SK-N-SH (cell line): ENCODE measurements around the gene SLC13A2. TPM values are rescaled to one million over a fixed set of nuclear protein-coding genes. Genes with fewer than 3 reads are reported as not detected.

Experiments used
- CTCF ChIA-PET: fragments of 300-600, 350-600 bp; formaldehyde crosslinking; extraction: SDS; loops from one replicate; lab custom pipeline; 2021; lab: Yijun Ruan, JAX
- POLR2A ChIA-PET: fragments of 350-600 bp; sonication (Branson Sonifier 250); formaldehyde crosslinking; extraction: SDS; loops from one replicate; lab custom pipeline; 2020; ENCODE audit warnings: antibody characterized with exemption, inconsistent platforms; lab: Yijun Ruan, JAX
- DNase-seq: peaks from one replicate; pipeline ENCODE4 v3.0.0; 2012
- H2AFZ ChIP-seq: fragments of 200-600 bp; sonication (generic); 2 replicates; pipeline ENCODE4 v1.8.1; 2016; ENCODE audit warnings: antibody characterized with exemption, mild to moderate bottlenecking, low read depth
- H3F3A ChIP-seq: fragments of 200-600 bp; sonication (generic); replicated peaks from 2 replicates; pipeline ENCODE3; 2016; ENCODE audit warnings: antibody characterized with exemption, mild to moderate bottlenecking; ENCODE audit not compliant: insufficient read depth
- H3K27ac ChIP-seq, 2 experiments: fragments of 200-500 bp in 1 of 2; fragments of 200-600 bp in 1 of 2; sonication (Bioruptor generic) in 1 of 2; sonication (generic), shearing (Covaris generic) in 1 of 2; 2 replicates each; pipeline versions ENCODE4 v1.5.1 to v1.6.1; 2014 to 2016; ENCODE audit warnings: low read depth in 2 of 2, inconsistent platforms in 1 of 2, low read length in 1 of 2, mild to moderate bottlenecking in 1 of 2, mixed read lengths in 1 of 2
- H3K27me3 ChIP-seq: fragments of 200-600 bp; sonication (generic), shearing (Covaris generic); 2 replicates; pipeline ENCODE4 v1.6.1; 2016; ENCODE audit warnings: mixed run types; ENCODE audit not compliant: insufficient read depth
- H3K36me3 ChIP-seq, 2 experiments: fragments of 200-500 bp in 1 of 2; fragments of 200-600 bp in 1 of 2; sonication (Bioruptor generic) in 1 of 2; sonication (generic) in 1 of 2; replicated peaks in 1 of 2; 2 replicates each; pipeline versions ENCODE3 to v1.5.1; 2014 to 2016; ENCODE audit warnings: low read length in 1 of 2, mild to moderate bottlenecking in 1 of 2; ENCODE audit not compliant: insufficient read depth in 2 of 2, control insufficient read depth in 1 of 2
- H3K4me1 ChIP-seq, 2 experiments: fragments of 200-500 bp in 1 of 2; fragments of 200-600 bp in 1 of 2; sonication (Bioruptor generic) in 1 of 2; sonication (generic), shearing (Covaris generic) in 1 of 2; 2 replicates each; pipeline versions ENCODE4 v1.5.1 to v1.6.1; 2014 to 2016; ENCODE audit warnings: low read depth in 1 of 2, low read length in 1 of 2, mixed run types in 1 of 2; ENCODE audit not compliant: insufficient read depth in 2 of 2, control insufficient read depth in 1 of 2
- H3K4me2 ChIP-seq: fragments of 200-600 bp; sonication (generic), shearing (Covaris generic); 2 replicates; pipeline ENCODE4 v1.6.1; 2017; ENCODE audit warnings: mixed run types
- H3K4me3 ChIP-seq, 2 experiments: fragments of 200-500 bp in 1 of 2; fragments of 200-600 bp in 1 of 2; sonication (Bioruptor generic) in 1 of 2; sonication (generic), shearing (Covaris generic) in 1 of 2; 2 replicates each; pipeline versions ENCODE4 v1.5.1 to v1.8.1; 2014 to 2016; ENCODE audit warnings: low read depth in 2 of 2, inconsistent platforms in 1 of 2, low read length in 1 of 2, mild to moderate bottlenecking in 1 of 2, mixed read lengths in 1 of 2, moderate library complexity in 1 of 2
- H3K79me2 ChIP-seq: fragments of 200-600 bp; sonication (generic); 2 replicates; pipeline ENCODE4 v1.8.1; 2017; ENCODE audit warnings: mild to moderate bottlenecking; ENCODE audit not compliant: insufficient read depth
- H3K9ac ChIP-seq: fragments of 200-600 bp; sonication (generic); 2 replicates; pipeline ENCODE4 v1.6.1; 2017; ENCODE audit warnings: mixed run types
- H3K9me2 ChIP-seq: fragments of 200-600 bp; sonication (generic); 2 replicates; pipeline ENCODE4 v1.6.1; 2017; ENCODE audit warnings: mixed run types
- H3K9me3 ChIP-seq: fragments of 200-600 bp; sonication (generic); 2 replicates; pipeline ENCODE4 v1.6.1; 2017; ENCODE audit warnings: mixed run types, mild to moderate bottlenecking, moderate library complexity
- H4K20me1 ChIP-seq: fragments of 200-600 bp; sonication (generic); 2 replicates; pipeline ENCODE4 v1.6.1; 2017; ENCODE audit warnings: mild to moderate bottlenecking, mixed run types; ENCODE audit not compliant: insufficient read depth
- CHD2 ChIP-seq: fragments of 150-350 bp; IDR thresholded peaks from 2 replicates; pipeline ENCODE4 v1.6.1; 2018; ENCODE audit warnings: low read length; ENCODE audit not compliant: partially characterized antibody
- ELF1 ChIP-seq: IDR thresholded peaks from 2 replicates; pipeline ENCODE4 v1.4.0; 2012
- EZH2phosphoT487 ChIP-seq: fragments of 200-600 bp; sonication (generic); IDR thresholded peaks from 2 replicates; pipeline ENCODE4 v1.6.1; 2017; ENCODE audit warnings: low read depth, mixed run types, mild to moderate bottlenecking, antibody characterized with exemption, moderate library complexity, borderline replicate concordance
- FOSL2 ChIP-seq: IDR thresholded peaks from 2 replicates; pipeline ENCODE4 v1.4.0; 2012; ENCODE audit warnings: low read depth, mild to moderate bottlenecking, moderate library complexity, borderline replicate concordance
- FOXJ3 ChIP-seq: sonication (generic); formaldehyde crosslinking; IDR thresholded peaks from 2 replicates; pipeline ENCODE4 v1.5.1; 2020; ENCODE audit warnings: mild to moderate bottlenecking, missing genetic modification reagents
- FOXM1 ChIP-seq: IDR thresholded peaks from 2 replicates; pipeline ENCODE4 v1.4.0; 2012; ENCODE audit warnings: low read depth, mild to moderate bottlenecking
- GABPA ChIP-seq: IDR thresholded peaks from 2 replicates; pipeline ENCODE4 v1.4.0; 2012; ENCODE audit warnings: low read depth, mild to moderate bottlenecking
- GATA2 ChIP-seq: sonication (generic); formaldehyde crosslinking; IDR thresholded peaks from 2 replicates; pipeline ENCODE4 v1.5.0; 2020; ENCODE audit warnings: mild to moderate bottlenecking, missing genetic modification reagents
- MEF2A ChIP-seq: IDR thresholded peaks from 2 replicates; pipeline ENCODE4 v1.4.0; 2012; ENCODE audit warnings: low read depth, borderline replicate concordance
- NRF1 ChIP-seq: IDR thresholded peaks from 2 replicates; pipeline ENCODE4 v1.6.1; 2012; ENCODE audit warnings: low read depth, mild to moderate bottlenecking, low read length
- POLR2AphosphoS5 ChIP-seq: IDR thresholded peaks from 2 replicates; pipeline ENCODE4 v1.6.1; 2012; ENCODE audit warnings: low read depth, low read length
- RAD21 ChIP-seq: IDR thresholded peaks from 2 replicates; pipeline ENCODE4 v1.6.1; 2012; ENCODE audit warnings: mild to moderate bottlenecking, low read length
- RFX5 ChIP-seq: IDR thresholded peaks from 2 replicates; pipeline ENCODE4 v1.6.1; 2012; ENCODE audit warnings: mild to moderate bottlenecking, improper control_type of control experiment, low read length
- TEAD4 ChIP-seq: IDR thresholded peaks from 2 replicates; pipeline ENCODE4 v1.4.0; 2012; ENCODE audit warnings: mild to moderate bottlenecking, borderline replicate concordance; ENCODE audit not compliant: insufficient read depth
- YY1 ChIP-seq: IDR thresholded peaks from 2 replicates; pipeline ENCODE4 v1.4.0; 2012; ENCODE audit warnings: low read depth, mild to moderate bottlenecking
- WGBS: methylation state at CpG from one replicate; pipeline ENCODE4 v1.1.6; 2017; ENCODE audit warnings: low lambda C conversion rate; 5-methylcytosine and 5-hydroxymethylcytosine counted together
- polyA plus RNA-seq, 3 experiments: library from polyadenylated mRNA; depleted of rRNA; stranded (reverse); fragments of >200 nt; gene quantifications; 2 replicates each; pipeline ENCODE4 v1.2.3, GENCODE V29; 2012
- TF ChIP-seq, protein P1 (sequence below): IDR thresholded peaks from 2 replicates; pipeline ENCODE4 v1.4.0; 2012; ENCODE audit warnings: low read depth
- TF ChIP-seq, protein P2 (sequence below): fragments of 150-350 bp; IDR thresholded peaks from 2 replicates; pipeline ENCODE4 v1.6.1; 2016; ENCODE audit warnings: mild to moderate bottlenecking, low read depth, low read length
- TF ChIP-seq, protein P3 (sequence below): fragments of 200-600 bp; sonication (generic); IDR thresholded peaks from 2 replicates; pipeline ENCODE4 v1.6.1; 2017; ENCODE audit warnings: antibody characterized with exemption, mild to moderate bottlenecking, moderate library complexity
- TF ChIP-seq, protein P4 (sequence below): IDR thresholded peaks from 2 replicates; pipeline ENCODE4 v1.4.0; 2012; ENCODE audit warnings: low read depth, borderline replicate concordance

Gene SLC13A2
- polyA plus RNA-seq, 1 of the 3 experiments (the other 2 are of a cell fraction), result not detected

DNA sequence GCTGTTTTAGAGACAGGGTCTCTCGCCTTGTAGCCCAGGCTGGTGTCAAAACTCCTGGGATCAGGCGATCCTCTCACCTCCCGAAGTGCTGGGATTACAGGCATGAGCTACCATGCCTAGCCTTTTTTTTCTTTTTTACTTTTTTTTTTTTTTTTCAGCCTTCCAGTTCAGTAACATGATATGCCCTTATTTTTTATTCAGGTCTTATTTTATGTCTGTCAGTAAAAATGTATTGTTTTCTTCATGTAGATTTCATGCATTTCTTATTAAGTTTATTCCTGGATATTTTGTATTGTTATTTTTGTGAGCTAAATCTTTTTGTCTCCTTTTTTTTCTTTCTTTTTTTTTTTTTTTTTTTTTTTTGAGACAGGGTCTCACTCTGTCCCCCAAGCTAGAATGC is 30.0 kb downstream of the SLC13A2 start:
- no peak overlapping the region for H3K9ac ChIP-seq
- no peak for DNase-seq
- H3K27ac ChIP-seq, result no peak overlapping the region
- no peaks in the 10 kb centered on the region for H3K36me3 ChIP-seq
- H3K27me3 ChIP-seq, result peaks cover 11% of the 10 kb centered on the region; the same call in 1 of the 2 replicates
- WGBS, result 56% methylated on average over 3 of the region's 3 CpGs
- no peaks in the 10 kb centered on the region for H3K9me2 ChIP-seq
- H3K4me3 ChIP-seq, result no peak overlapping the region
- no peak overlapping the region for H3K4me2 ChIP-seq
- ChIA-PET CTCF (interaction anchor here (0.9 to 2.7 kb wide), 4 partner anchors 10 to 109 kb away, joined by 3 to 10 read pairs (median 4); no protein-coding TSS in a partner anchor), POLR2A (interaction anchor here (0.7 kb wide), 1 partner anchor 129 kb away, joined by 4 read pairs; no protein-coding TSS in a partner anchor)
- no peaks in the 10 kb centered on the region for H3K79me2 ChIP-seq
- no peaks in the 10 kb centered on the region for H3F3A ChIP-seq
- peaks cover 0 to 8% of the 10 kb centered on the region in 2 experiments; a peak in 1 of 4 replicates for H3K4me1 ChIP-seq
- no peak overlapping the region for H2AFZ ChIP-seq
- TF ChIP-seq, protein P1, sequence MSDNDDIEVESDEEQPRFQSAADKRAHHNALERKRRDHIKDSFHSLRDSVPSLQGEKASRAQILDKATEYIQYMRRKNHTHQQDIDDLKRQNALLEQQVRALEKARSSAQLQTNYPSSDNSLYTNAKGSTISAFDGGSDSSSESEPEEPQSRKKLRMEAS, result no peak
- no peak for TF ChIP-seq GABPA
- TF ChIP-seq GATA2 (CRISPR knock-in tag), result no peak
- no peak for TF ChIP-seq YY1
- no peak for TF ChIP-seq FOSL2
- no peak for TF ChIP-seq CHD2
- TF ChIP-seq NRF1, result no peak
- no peak for TF ChIP-seq FOXJ3 (CRISPR knock-in tag)
- TF ChIP-seq POLR2AphosphoS5, result no peak
- TF ChIP-seq, protein P2, sequence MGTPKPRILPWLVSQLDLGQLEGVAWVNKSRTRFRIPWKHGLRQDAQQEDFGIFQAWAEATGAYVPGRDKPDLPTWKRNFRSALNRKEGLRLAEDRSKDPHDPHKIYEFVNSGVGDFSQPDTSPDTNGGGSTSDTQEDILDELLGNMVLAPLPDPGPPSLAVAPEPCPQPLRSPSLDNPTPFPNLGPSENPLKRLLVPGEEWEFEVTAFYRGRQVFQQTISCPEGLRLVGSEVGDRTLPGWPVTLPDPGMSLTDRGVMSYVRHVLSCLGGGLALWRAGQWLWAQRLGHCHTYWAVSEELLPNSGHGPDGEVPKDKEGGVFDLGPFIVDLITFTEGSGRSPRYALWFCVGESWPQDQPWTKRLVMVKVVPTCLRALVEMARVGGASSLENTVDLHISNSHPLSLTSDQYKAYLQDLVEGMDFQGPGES, result no peak
- no peak for TF ChIP-seq ELF1
- TF ChIP-seq FOXM1, result no peak
- TF ChIP-seq RAD21, result no peak
- no peak for TF ChIP-seq RFX5
- TF ChIP-seq TEAD4, result no peak
- no peak for TF ChIP-seq MEF2A
- TF ChIP-seq, protein P3, sequence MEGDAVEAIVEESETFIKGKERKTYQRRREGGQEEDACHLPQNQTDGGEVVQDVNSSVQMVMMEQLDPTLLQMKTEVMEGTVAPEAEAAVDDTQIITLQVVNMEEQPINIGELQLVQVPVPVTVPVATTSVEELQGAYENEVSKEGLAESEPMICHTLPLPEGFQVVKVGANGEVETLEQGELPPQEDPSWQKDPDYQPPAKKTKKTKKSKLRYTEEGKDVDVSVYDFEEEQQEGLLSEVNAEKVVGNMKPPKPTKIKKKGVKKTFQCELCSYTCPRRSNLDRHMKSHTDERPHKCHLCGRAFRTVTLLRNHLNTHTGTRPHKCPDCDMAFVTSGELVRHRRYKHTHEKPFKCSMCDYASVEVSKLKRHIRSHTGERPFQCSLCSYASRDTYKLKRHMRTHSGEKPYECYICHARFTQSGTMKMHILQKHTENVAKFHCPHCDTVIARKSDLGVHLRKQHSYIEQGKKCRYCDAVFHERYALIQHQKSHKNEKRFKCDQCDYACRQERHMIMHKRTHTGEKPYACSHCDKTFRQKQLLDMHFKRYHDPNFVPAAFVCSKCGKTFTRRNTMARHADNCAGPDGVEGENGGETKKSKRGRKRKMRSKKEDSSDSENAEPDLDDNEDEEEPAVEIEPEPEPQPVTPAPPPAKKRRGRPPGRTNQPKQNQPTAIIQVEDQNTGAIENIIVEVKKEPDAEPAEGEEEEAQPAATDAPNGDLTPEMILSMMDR, result no peak
- TF ChIP-seq EZH2phosphoT487, result no peak
- TF ChIP-seq, protein P4, sequence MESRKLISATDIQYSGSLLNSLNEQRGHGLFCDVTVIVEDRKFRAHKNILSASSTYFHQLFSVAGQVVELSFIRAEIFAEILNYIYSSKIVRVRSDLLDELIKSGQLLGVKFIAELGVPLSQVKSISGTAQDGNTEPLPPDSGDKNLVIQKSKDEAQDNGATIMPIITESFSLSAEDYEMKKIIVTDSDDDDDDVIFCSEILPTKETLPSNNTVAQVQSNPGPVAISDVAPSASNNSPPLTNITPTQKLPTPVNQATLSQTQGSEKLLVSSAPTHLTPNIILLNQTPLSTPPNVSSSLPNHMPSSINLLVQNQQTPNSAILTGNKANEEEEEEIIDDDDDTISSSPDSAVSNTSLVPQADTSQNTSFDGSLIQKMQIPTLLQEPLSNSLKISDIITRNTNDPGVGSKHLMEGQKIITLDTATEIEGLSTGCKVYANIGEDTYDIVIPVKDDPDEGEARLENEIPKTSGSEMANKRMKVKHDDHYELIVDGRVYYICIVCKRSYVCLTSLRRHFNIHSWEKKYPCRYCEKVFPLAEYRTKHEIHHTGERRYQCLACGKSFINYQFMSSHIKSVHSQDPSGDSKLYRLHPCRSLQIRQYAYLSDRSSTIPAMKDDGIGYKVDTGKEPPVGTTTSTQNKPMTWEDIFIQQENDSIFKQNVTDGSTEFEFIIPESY, result no peak
- no peaks in the 10 kb centered on the region for H4K20me1 ChIP-seq
- H3K9me3 ChIP-seq, result no peaks in the 10 kb centered on the region
